K562 (cell line): ENCODE data around the gene USP49. TPM values are rescaled to one million over a fixed set of nuclear protein-coding genes. Genes with fewer than 3 reads are reported as not detected.

ENCODE experiments used
- ATF7 ChIP-seq: fragments of 450-650 bp; IDR thresholded peaks from 2 replicates; pipeline ENCODE4 v1.7.1; 2014; ENCODE audit warnings: mild to moderate bottlenecking, moderate library complexity
- BRF1 ChIP-seq: IDR thresholded peaks from 3 replicates; pipeline ENCODE4 v1.6.1; 2011; ENCODE audit warnings: borderline replicate concordance, mild to moderate bottlenecking; ENCODE audit not compliant: insufficient read length; ENCODE audit errors: extremely low read depth
- CBX1 ChIP-seq: sonication (generic); IDR thresholded peaks from 2 replicates; pipeline ENCODE4 v1.6.1; 2016; ENCODE audit warnings: antibody characterized with exemption, low read depth, mild to moderate bottlenecking
- CREM ChIP-seq: IDR thresholded peaks from 2 replicates; pipeline ENCODE4 v1.6.1; 2014; ENCODE audit warnings: antibody characterized with exemption, low read depth
- DIDO1 ChIP-seq: fragments of 450-650 bp; IDR thresholded peaks from 2 replicates; pipeline ENCODE4 v1.6.1; 2016; ENCODE audit warnings: low read depth, missing biosample characterization, missing genetic modification characterization
- EWSR1 ChIP-seq: fragments of 450-650 bp; IDR thresholded peaks from 2 replicates; pipeline ENCODE4 v1.6.1; 2018; ENCODE audit warnings: borderline replicate concordance, mild to moderate bottlenecking, low read depth, moderate library complexity; ENCODE audit not compliant: partially characterized antibody
- KDM1A ChIP-seq, 2 experiments: fragments of 450-650 bp; IDR thresholded peaks; 2 replicates each; pipeline ENCODE4 v1.6.1; 2016; ENCODE audit warnings: mild to moderate bottlenecking in 2 of 2
- L3MBTL2 ChIP-seq: fragments of 450-650 bp; IDR thresholded peaks from 2 replicates; pipeline ENCODE4 v1.6.1; 2016; ENCODE audit warnings: mild to moderate bottlenecking, moderate library complexity
- NCOR1 ChIP-seq: fragments of 450-650 bp; IDR thresholded peaks from 2 replicates; pipeline ENCODE4 v1.6.1; 2016; ENCODE audit warnings: mild to moderate bottlenecking, moderate library complexity
- NR4A1 ChIP-seq, 2 experiments: fragments of 250-450 bp in 1 of 2; fragments of 450-650 bp in 1 of 2; sonication (Bioruptor Pico) in 1 of 2; IDR thresholded peaks; 2 replicates each; pipeline versions ENCODE4 v1.4.0 to v1.6.1; 2016 to 2020; ENCODE audit warnings: mild to moderate bottlenecking in 2 of 2, missing compliant biosample characterization in 1 of 2, missing genetic modification characterization in 1 of 2, moderate library complexity in 1 of 2
- PHF20 ChIP-seq: fragments of 450-650 bp; IDR thresholded peaks from 2 replicates; pipeline ENCODE4 v1.6.1; 2018; ENCODE audit not compliant: partially characterized antibody
- RNF2 ChIP-seq: sonication (generic); IDR thresholded peaks from 2 replicates; pipeline ENCODE4 v1.6.1; 2016
- RUNX1 ChIP-seq: sonication (generic); IDR thresholded peaks from 2 replicates; pipeline ENCODE4 v1.6.1; 2016; ENCODE audit warnings: antibody characterized with exemption, low read depth
- SPI1 ChIP-seq: IDR thresholded peaks from 2 replicates; pipeline ENCODE4 v1.6.1; 2011; ENCODE audit warnings: low read depth, low read length, control low read depth, borderline replicate concordance
- ZNF121 ChIP-seq: sonication (generic); formaldehyde crosslinking; conservative IDR thresholded peaks from 2 replicates; pipeline ENCODE4 v1.8.0; 2022; ENCODE audit warnings: missing genetic modification reagents
- ZNF140 ChIP-seq: fragments of 250-450 bp; sonication (Bioruptor Pico); IDR thresholded peaks from 2 replicates; pipeline ENCODE4 v1.8.0; 2021; ENCODE audit warnings: moderate library complexity, mild to moderate bottlenecking, inconsistent platforms
- ZNF174 ChIP-seq: fragments of 250-450 bp; sonication (Bioruptor Pico); IDR thresholded peaks from 2 replicates; pipeline ENCODE4 v1.4.0; 2020; ENCODE audit warnings: mild to moderate bottlenecking
- ZNF232 ChIP-seq: sonication (generic); formaldehyde crosslinking; IDR thresholded peaks from 2 replicates; pipeline ENCODE4 v1.8.0; 2022; ENCODE audit warnings: mild to moderate bottlenecking, missing genetic modification reagents
- ZNF57 ChIP-seq: fragments of 450-650 bp; formaldehyde crosslinking; IDR thresholded peaks from 2 replicates; pipeline ENCODE4 v1.4.0; 2020; ENCODE audit warnings: mild to moderate bottlenecking, moderate library complexity
- ZNF584 ChIP-seq: fragments of 200-800 bp; sonication (Bioruptor generic); IDR thresholded peaks from 2 replicates; pipeline ENCODE4 v1.6.1; 2016; ENCODE audit warnings: low read depth, mild to moderate bottlenecking, missing genetic modification characterization, missing compliant biosample characterization
- ZNF695 ChIP-seq: fragments of 450-650 bp; formaldehyde crosslinking; IDR thresholded peaks from 2 replicates; pipeline ENCODE4 v1.4.0; 2020; ENCODE audit warnings: mild to moderate bottlenecking, moderate library complexity
- ZNF699 ChIP-seq: fragments of 250-450 bp; sonication (Bioruptor Pico); IDR thresholded peaks from 2 replicates; pipeline ENCODE4 v1.8.0; 2021; ENCODE audit warnings: mild to moderate bottlenecking, moderate library complexity; ENCODE audit not compliant: insufficient replicate concordance
- ZNF785 ChIP-seq: fragments of 250-450 bp; sonication (Bioruptor Pico); IDR thresholded peaks from 2 replicates; pipeline ENCODE4 v1.4.0; 2020; ENCODE audit warnings: mild to moderate bottlenecking
- polyA plus RNA-seq, 8 experiments: library from polyadenylated mRNA; depleted of rRNA in 4 of 8; stranded (reverse) in 5 of 8; unstranded in 3 of 8; fragments of >200 nt; fragmentation: Nextera tagmentation in 2 of 8; fragmentation: Illumina TruSeq in 1 of 8; extraction: Ambion mirVana in 2 of 8; extraction: Trizol in 1 of 8; gene quantifications; 2 replicates each; pipeline versions ENCODE4 v1.2.1 to v1.2.3, GENCODE V29; 2011 to 2014; ENCODE audit warnings: inconsistent platforms in 1 of 8, missing spikeins in 1 of 8
- total RNA-seq, 7 experiments: library from RNA; depleted of rRNA in 6 of 7; stranded (reverse); fragments of >200 nt in 6 of 7; fragmentation: Illumina TruSeq in 2 of 7; extraction: Trizol in 2 of 7; gene quantifications; 2 replicates each; pipeline versions ENCODE4 v1.2.1 to v1.2.3, GENCODE V29; 2011 to 2021; ENCODE audit warnings: low replicate concordance in 1 of 7
- TF ChIP-seq, protein P1 (sequence below): sonication (generic); formaldehyde crosslinking; IDR thresholded peaks from 2 replicates; pipeline ENCODE4 v1.8.1; 2023; ENCODE audit warnings: mild to moderate bottlenecking, missing genetic modification reagents
- TF ChIP-seq, protein P2 (sequence below): fragments of 250-450 bp; sonication (Bioruptor Pico); IDR thresholded peaks from 2 replicates; pipeline ENCODE4 v1.5.0; 2022; ENCODE audit warnings: mild to moderate bottlenecking
- TF ChIP-seq, protein P3 (sequence below): sonication (generic); formaldehyde crosslinking; IDR thresholded peaks from 2 replicates; pipeline ENCODE4 v1.8.1; 2023; ENCODE audit warnings: mild to moderate bottlenecking, missing genetic modification reagents, moderate library complexity

Gene USP49
- total and polyA plus RNA-seq, 9 of the 15 experiments (the other 6 are each of a cell fraction or from before 2014, with no cell fraction given): 1.0 to 9.9 (median 6.5) TPM

DNA sequence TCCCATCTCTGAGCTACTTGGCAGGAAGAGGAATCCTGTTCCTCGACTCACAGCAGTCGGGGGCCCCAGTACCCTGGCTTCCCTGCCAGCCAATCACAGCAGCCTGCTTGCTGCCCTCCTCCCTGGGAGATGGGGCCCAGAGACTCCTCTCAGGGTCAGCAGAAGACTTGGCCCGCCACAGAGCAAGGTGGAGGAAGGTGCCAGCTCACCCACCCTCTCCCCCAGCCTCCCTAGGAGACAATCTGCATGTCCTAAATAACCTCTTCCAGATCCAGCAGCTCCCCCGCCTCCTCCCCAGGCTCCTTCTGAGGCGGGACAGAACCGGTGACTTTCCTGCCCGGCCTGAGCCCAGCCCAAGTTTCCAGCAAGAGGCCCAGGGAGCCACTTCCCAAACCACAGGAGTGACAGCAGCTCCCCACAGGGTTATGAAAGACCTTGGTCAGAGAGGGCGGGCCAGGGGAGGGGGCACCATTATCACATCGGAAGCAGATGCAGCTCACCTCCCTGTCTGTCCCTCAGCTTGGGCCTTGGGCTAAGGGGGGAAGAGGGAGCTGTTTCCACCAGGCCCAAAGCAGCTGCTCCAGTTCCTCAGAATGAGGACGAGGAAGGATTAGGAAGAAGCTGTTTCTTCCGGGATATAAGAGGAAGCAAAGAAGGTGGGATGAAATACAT is 44.1 kb upstream of the USP49 start (continued):
- TF ChIP-seq CREM: peak; percentile 31; the same call in 1 of the 2 replicates
- TF ChIP-seq BRF1: no peak
- TF ChIP-seq EWSR1: no peak
- no peak for TF ChIP-seq ZNF174 (CRISPR knock-in tag)
- TF ChIP-seq NCOR1: peak; percentile 85
- TF ChIP-seq, protein P1, sequence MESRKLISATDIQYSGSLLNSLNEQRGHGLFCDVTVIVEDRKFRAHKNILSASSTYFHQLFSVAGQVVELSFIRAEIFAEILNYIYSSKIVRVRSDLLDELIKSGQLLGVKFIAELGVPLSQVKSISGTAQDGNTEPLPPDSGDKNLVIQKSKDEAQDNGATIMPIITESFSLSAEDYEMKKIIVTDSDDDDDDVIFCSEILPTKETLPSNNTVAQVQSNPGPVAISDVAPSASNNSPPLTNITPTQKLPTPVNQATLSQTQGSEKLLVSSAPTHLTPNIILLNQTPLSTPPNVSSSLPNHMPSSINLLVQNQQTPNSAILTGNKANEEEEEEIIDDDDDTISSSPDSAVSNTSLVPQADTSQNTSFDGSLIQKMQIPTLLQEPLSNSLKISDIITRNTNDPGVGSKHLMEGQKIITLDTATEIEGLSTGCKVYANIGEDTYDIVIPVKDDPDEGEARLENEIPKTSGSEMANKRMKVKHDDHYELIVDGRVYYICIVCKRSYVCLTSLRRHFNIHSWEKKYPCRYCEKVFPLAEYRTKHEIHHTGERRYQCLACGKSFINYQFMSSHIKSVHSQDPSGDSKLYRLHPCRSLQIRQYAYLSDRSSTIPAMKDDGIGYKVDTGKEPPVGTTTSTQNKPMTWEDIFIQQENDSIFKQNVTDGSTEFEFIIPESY (CRISPR knock-in tag): no peak
- no peak for TF ChIP-seq ZNF699 (CRISPR knock-in tag)
- TF ChIP-seq CBX1: no peak
- TF ChIP-seq ZNF785 (CRISPR knock-in tag): no peak
- TF ChIP-seq PHF20: no peak
- TF ChIP-seq L3MBTL2: peak; percentile 42; the same call in 1 of the 2 replicates
- TF ChIP-seq ZNF695 (CRISPR knock-in tag): no peak
- TF ChIP-seq ZNF232: no peak
- peak; percentile 62 for TF ChIP-seq SPI1
- TF ChIP-seq, protein P2, sequence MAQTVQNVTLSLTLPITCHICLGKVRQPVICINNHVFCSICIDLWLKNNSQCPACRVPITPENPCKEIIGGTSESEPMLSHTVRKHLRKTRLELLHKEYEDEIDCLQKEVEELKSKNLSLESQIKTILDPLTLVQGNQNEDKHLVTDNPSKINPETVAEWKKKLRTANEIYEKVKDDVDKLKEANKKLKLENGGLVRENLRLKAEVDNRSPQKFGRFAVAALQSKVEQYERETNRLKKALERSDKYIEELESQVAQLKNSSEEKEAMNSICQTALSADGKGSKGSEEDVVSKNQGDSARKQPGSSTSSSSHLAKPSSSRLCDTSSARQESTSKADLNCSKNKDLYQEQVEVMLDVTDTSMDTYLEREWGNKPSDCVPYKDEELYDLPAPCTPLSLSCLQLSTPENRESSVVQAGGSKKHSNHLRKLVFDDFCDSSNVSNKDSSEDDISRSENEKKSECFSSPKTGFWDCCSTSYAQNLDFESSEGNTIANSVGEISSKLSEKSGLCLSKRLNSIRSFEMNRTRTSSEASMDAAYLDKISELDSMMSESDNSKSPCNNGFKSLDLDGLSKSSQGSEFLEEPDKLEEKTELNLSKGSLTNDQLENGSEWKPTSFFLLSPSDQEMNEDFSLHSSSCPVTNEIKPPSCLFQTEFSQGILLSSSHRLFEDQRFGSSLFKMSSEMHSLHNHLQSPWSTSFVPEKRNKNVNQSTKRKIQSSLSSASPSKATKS (CRISPR knock-in tag): no peak
- no peak for TF ChIP-seq NR4A1 (CRISPR knock-in tag; IDR thresholded peaks at IDR 0.05)
- no peak for TF ChIP-seq NR4A1 (tag; IDR thresholded peaks at IDR 0.05)
- TF ChIP-seq ZNF584 (CRISPR knock-in tag): no peak
- TF ChIP-seq DIDO1: no peak
- TF ChIP-seq ZNF140 (CRISPR knock-in tag): no peak
- no peak for TF ChIP-seq ZNF121 (CRISPR knock-in tag)
- TF ChIP-seq RNF2: peak; percentile 94
- TF ChIP-seq, protein P3, sequence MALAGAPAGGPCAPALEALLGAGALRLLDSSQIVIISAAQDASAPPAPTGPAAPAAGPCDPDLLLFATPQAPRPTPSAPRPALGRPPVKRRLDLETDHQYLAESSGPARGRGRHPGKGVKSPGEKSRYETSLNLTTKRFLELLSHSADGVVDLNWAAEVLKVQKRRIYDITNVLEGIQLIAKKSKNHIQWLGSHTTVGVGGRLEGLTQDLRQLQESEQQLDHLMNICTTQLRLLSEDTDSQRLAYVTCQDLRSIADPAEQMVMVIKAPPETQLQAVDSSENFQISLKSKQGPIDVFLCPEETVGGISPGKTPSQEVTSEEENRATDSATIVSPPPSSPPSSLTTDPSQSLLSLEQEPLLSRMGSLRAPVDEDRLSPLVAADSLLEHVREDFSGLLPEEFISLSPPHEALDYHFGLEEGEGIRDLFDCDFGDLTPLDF (CRISPR knock-in tag): no peak
- TF ChIP-seq ZNF57 (CRISPR knock-in tag): no peak
- TF ChIP-seq KDM1A (IDR thresholded peaks at IDR 0.05): peak; percentile 51 to 54; a peak in 2 of 4 replicates
- TF ChIP-seq ATF7: peak; percentile 49; the same call in 1 of the 2 replicates
- TF ChIP-seq RUNX1: 0 out of 2 replicates have a peak, but pooled peaks have one; percentile 45
